ENCODE results near the gene GFI1B.

The GFI1B gene

GRCh38 chr9:133014696-133015095 is 36.2 kb downstream of the GFI1B start:
- no peak for TF ChIP-seq TRIM28 (IDR thresholded peaks at IDR 0.05; ENCODE audit: borderline replicate concordance, low read length)
- no peaks in the 10 kb centered on the region for H3K4me1 ChIP-seq (ENCODE audit: control insufficient read depth, insufficient read depth, low read length)
- no peak overlapping the region for H3K27ac ChIP-seq (ENCODE audit: extremely low read depth, low read depth, low read length)
- no peak overlapping the region for H3K4me3 ChIP-seq (ENCODE audit: low read depth, low read length)
- POLR2A ChIA-PET = interaction anchor here (3.4 kb wide), 1 partner anchor 16 kb away, joined by 12 read pairs; the partner anchor contains the start of gene GTF3C5
- no peaks in the 10 kb centered on the region for H3K36me3 ChIP-seq (ENCODE audit: control insufficient read depth in 2 of 2, insufficient read depth in 1 of 2, low read length in 2 of 2)
- CTCF ChIA-PET = interaction anchor here (0.6 to 4.8 kb wide), 4 partner anchors 8 to 603 kb away, joined by 3 to 96 read pairs (median 4); no protein-coding TSS in a partner anchor
- H3K9me3 ChIP-seq (ENCODE audit: control insufficient read depth, insufficient read depth, low read depth, low read length) = no peaks in the 10 kb centered on the region

GRCh38 chr9:133023117-133023890 is 44.8 kb downstream of the GFI1B start:
- TF ChIP-seq OVOL3 (tag by site-specific recombination; IDR thresholded peaks at IDR 0.05) (no peak), GLI2 (tag by site-specific recombination; IDR thresholded peaks at IDR 0.05; ENCODE audit: borderline replicate concordance, low read depth) (no peak)
- H3K4me3 ChIP-seq (ENCODE audit: low read depth, low read length) = no peak overlapping the region
- POLR2A ChIA-PET = interaction anchor here (1.1 kb wide), 1 partner anchor 29 kb away, joined by 3 read pairs; no protein-coding TSS in a partner anchor

GRCh38 chr9:133026426-133026825 is 47.9 kb downstream of the GFI1B start:
- POLR2A ChIA-PET = no interaction called here
- TF ChIP-seq ZNF18 (tag by site-specific recombination; IDR thresholded peaks at IDR 0.05) = no peak
- no peak for TF ChIP-seq ZNF488 (tag by site-specific recombination; IDR thresholded peaks at IDR 0.05)
- no peak for TF ChIP-seq ZNF548 (tag by site-specific recombination; IDR thresholded peaks at IDR 0.05)
- TF ChIP-seq ZNF776 (tag by site-specific recombination; IDR thresholded peaks at IDR 0.05; ENCODE audit: borderline replicate concordance) = no peak
- no peak for TF ChIP-seq KLF10 (tag by site-specific recombination; IDR thresholded peaks at IDR 0.05)
- TF ChIP-seq ZNF311 (tag by site-specific recombination; IDR thresholded peaks at IDR 0.05; ENCODE audit: borderline replicate concordance) = no peak
- TF ChIP-seq KLF17 (tag by site-specific recombination; IDR thresholded peaks at IDR 0.05) = no peak
- no peak for TF ChIP-seq FEZF1 (tag by site-specific recombination; IDR thresholded peaks at IDR 0.05)
- no peak for TF ChIP-seq CTCF (tag by site-specific recombination; IDR thresholded peaks at IDR 0.05)
- no peak for TF ChIP-seq ZNF514 (tag by site-specific recombination; IDR thresholded peaks at IDR 0.05)
- TF ChIP-seq ZNF830 (tag by site-specific recombination; IDR thresholded peaks at IDR 0.05; ENCODE audit: low read depth) = no peak
- no peak for TF ChIP-seq ZNF792 (tag by site-specific recombination; IDR thresholded peaks at IDR 0.05)
- TF ChIP-seq ZBTB10 (tag by site-specific recombination; IDR thresholded peaks at IDR 0.05) = no peak
- no peak for TF ChIP-seq PRDM4 (tag by site-specific recombination; IDR thresholded peaks at IDR 0.05)
- TF ChIP-seq ZNF596 (tag by site-specific recombination; IDR thresholded peaks at IDR 0.05) = no peak

More at GRCh38 chr9:133023117-133023890, 44.8 kb downstream of the GFI1B start:
- H3K4me1 ChIP-seq (ENCODE audit: control insufficient read depth, insufficient read depth, low read length) = no peaks in the 10 kb centered on the region
- CTCF ChIA-PET = interaction anchor here (0.6 to 4.2 kb wide), 38 partner anchors 9 to 552 kb away, joined by 3 to 96 read pairs (median 5); partner anchors contain the start of genes CACFD1, GFI1B and GTF3C5
- H3K9me3 ChIP-seq (ENCODE audit: control insufficient read depth, insufficient read depth, low read depth, low read length) = no peaks in the 10 kb centered on the region
- H3K27ac ChIP-seq (ENCODE audit: extremely low read depth, low read depth, low read length) = no peak overlapping the region
- no peaks in the 10 kb centered on the region for H3K36me3 ChIP-seq (ENCODE audit: control insufficient read depth in 2 of 2, insufficient read depth in 1 of 2, low read length in 2 of 2)

More at GRCh38 chr9:133026426-133026825, 47.9 kb downstream of the GFI1B start:
- H3K4me3 ChIP-seq (ENCODE audit: low read depth, low read length) = no peak overlapping the region
- H3K27ac ChIP-seq (ENCODE audit: extremely low read depth, low read depth, low read length) = no peak overlapping the region
- H3K9me3 ChIP-seq (ENCODE audit: control insufficient read depth, insufficient read depth, low read depth, low read length) = no peaks in the 10 kb centered on the region
- CTCF ChIA-PET = interaction anchor here (0.8 to 4.5 kb wide), 7 partner anchors 8 to 460 kb away, joined by 3 to 25 read pairs (median 4); partner anchors contain the start of gene GFI1B
- no peaks in the 10 kb centered on the region for H3K36me3 ChIP-seq (ENCODE audit: control insufficient read depth in 2 of 2, insufficient read depth in 1 of 2, low read length in 2 of 2)
- no peaks in the 10 kb centered on the region for H3K4me1 ChIP-seq (ENCODE audit: control insufficient read depth, insufficient read depth, low read length)
